ENCODE data around the gene UBE2V1. TPM values are rescaled to one million over a fixed set of nuclear protein-coding genes. Genes with fewer than 3 reads are reported as not detected.

The UBE2V1 gene
- total and polyA plus RNA-seq, 12 donors, result 61.9 to 113 (median 88.6) TPM

DNA sequence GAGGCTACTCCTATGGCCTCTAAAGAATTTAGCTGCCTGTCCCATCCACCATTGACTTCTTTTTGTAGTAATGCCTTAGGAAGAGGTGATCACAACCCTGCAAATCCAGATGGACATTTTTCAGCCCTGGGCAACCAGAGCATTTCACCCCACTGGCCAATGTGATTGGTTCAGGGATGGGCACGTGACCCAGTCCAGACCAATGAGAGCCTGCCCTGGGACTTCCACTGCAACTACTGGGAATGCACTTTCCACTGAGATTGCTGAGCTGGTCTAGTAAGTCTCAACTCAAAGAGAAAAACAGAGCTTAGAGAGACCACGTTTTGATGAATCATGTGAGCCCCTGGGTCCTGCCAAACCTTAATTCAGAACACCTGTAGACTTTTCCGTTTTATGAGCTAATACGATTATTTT is 8.9 kb upstream of the UBE2V1 start:
- Histone ChIP-seq H3K36me3 (peaks cover 0 to 45% (median 28%) of the 10 kb centered on the region in 9 donors), H3K4me3 (no peak overlapping the region), H3K9me3 (peaks cover 0 to 6% (median 0%) of the 10 kb centered on the region in 11 donors), H3K4me1 (peaks cover 0 to 10% (median 6%) of the 10 kb centered on the region in 9 donors), H3K27ac (peak overlapping the region in 1 of 10 donors; percentile 31), H3K27me3 (no peaks in the 10 kb centered on the region)
- intact Hi-C loops (cut with DNase I), result loop anchor here in 8 of 10 donors (1.0 to 5.0 kb wide), 6 partner anchors 45 to 50 kb away; no protein-coding TSS in a partner anchor
- TF ChIP-seq CTCF (IDR thresholded peaks at IDR 0.05), result no peak
- DNase-seq (no peak), ATAC-seq (no peak)
- WGBS, 2 donors, result 86 to 88% methylated on average over 4 of the region's 4 CpGs

GRCh38 chr20:50120935-50121693 is 8.2 kb upstream of the UBE2V1 start:
- Histone ChIP-seq H3K27ac (peak overlapping the region in 2 of 10 donors; percentile 11 to 31), H3K27me3 (no peaks in the 10 kb centered on the region), H3K36me3 (peaks cover 0 to 38% (median 21%) of the 10 kb centered on the region in 9 donors), H3K4me3 (no peak overlapping the region), H3K9me3 (peaks cover 0 to 6% (median 0%) of the 10 kb centered on the region in 11 donors), H3K4me1 (peaks cover 0 to 15% (median 7%) of the 10 kb centered on the region in 9 donors)
- peak in 1 of 2 donors; percentile 58 for DNase-seq
- ATAC-seq, result peak; percentile 62 to 82 (median 77)
- TF ChIP-seq CTCF (IDR thresholded peaks at IDR 0.05), result peak; percentile 60 to 84 (median 80)
- 37 to 42% methylated on average over 9 of the region's 9 CpGs for WGBS, 2 donors
- intact Hi-C loops (cut with DNase I), result loop anchor here in 9 of 10 donors (1.0 to 5.0 kb wide), 6 partner anchors 46 to 51 kb away; no protein-coding TSS in a partner anchor

DNA sequence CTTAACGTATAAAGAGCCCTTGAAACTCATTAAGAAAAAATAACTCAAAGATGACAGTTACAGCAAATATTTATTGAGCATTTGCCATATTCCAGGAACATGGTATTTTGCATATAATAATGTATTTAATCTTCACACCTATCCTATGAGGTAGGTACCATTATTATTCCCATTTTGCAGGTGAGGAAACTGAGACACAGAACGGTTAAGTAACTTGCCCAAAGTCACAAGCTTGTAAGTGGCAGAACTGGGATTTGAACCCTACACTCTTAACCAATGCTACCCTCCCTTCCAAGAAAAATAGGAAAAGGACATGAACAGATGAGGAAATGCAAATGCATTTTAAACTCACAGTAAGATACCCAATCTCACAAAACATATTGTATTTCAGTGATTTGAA is 5.3 kb upstream of the UBE2V1 start:
- Histone ChIP-seq H3K4me1 (peaks cover 10 to 41% (median 28%) of the 10 kb centered on the region in 9 donors), H3K27me3 (no peaks in the 10 kb centered on the region), H3K36me3 (peaks cover 0 to 9% (median 2%) of the 10 kb centered on the region in 9 donors), H3K9me3 (peaks cover 0 to 6% (median 0%) of the 10 kb centered on the region in 11 donors), H3K27ac (no peak overlapping the region), H3K4me3 (no peak overlapping the region)
- DNase-seq, result no peak
- 83 to 89% methylated on average over 2 of the region's 2 CpGs for WGBS, 2 donors
- intact Hi-C loops (cut with DNase I), result loop anchor here in 1 of 10 donors (10.0 kb wide), 1 partner anchor 347 kb away; no protein-coding TSS in a partner anchor
- no peak for ATAC-seq
- no peak for TF ChIP-seq CTCF (IDR thresholded peaks at IDR 0.05)

- intact Hi-C loops (cut with DNase I), result loop anchor here in 1 of 10 donors (10.0 kb wide), 1 partner anchor 348 kb away; no protein-coding TSS in a partner anchor
- ATAC-seq, result no peak
- peaks cover 14 to 48% (median 35%) of the 10 kb centered on the region in 9 donors for H3K4me1 ChIP-seq
- 89 to 93% methylated on average over 19 of the region's 19 CpGs for WGBS, 2 donors
- no peaks in the 10 kb centered on the region for H3K9me3 ChIP-seq
- TF ChIP-seq CTCF (IDR thresholded peaks at IDR 0.05), result no peak
- no peaks in the 10 kb centered on the region for H3K36me3 ChIP-seq
- no peak for DNase-seq
- peak overlapping the region in 7 of 10 donors; percentile 2 to 63 (median 59) for H3K4me3 ChIP-seq
- H3K27me3 ChIP-seq, result no peaks in the 10 kb centered on the region
- peak overlapping the region in 9 of 10 donors; percentile 57 to 86 (median 72) for H3K27ac ChIP-seq
Measured at GRCh38 chr20:50116368-50116999, 3.5 kb upstream of the UBE2V1 start.

All from heart right ventricle (tissue), 16 donors.